ENCODE data around the gene CD81. TPM values are rescaled to one million over a fixed set of nuclear protein-coding genes. Genes with fewer than 3 reads are reported as not detected.

The CD81 gene
- total RNA-seq, 2 experiments from 2014 or later, result 127 to 128 TPM

DNA sequence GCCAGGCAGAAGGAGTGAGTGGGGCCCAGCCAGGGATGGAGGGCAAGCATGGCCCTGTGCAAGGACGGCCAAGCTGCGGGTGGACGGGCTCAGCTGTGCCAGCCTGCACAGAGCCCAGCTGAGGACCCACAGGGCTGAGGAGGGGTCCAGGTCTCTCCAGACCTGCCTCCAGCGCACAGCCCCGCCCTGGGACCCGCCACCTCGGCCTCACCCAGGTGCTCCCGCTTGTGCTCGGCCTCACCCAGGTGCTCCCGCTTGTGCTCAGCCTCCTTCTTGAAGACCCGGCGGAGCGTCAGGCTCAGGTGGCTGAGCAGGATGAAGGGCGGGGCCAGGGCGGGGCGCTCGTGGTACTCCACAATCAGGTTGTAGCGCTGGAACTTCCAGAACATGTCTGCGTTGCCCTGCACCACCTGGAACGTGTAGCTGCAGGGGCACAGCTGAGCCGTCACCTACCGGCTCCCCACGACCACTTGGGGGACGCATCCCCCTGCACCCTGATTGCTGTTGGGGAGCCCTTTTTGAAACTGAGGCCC, 29.8 kb downstream of the CD81 start:
- CTCF ChIA-PET, result interaction anchor here (1.0 kb wide), 1 partner anchor 101 kb away, joined by 3 read pairs; no protein-coding TSS in a partner anchor
- Mint-ChIP-seq H3K9me3 (no peaks in the 10 kb centered on the region), H3K36me3 (ENCODE audit: low read depth) (peaks cover 3% of the 10 kb centered on the region), H3K4me1 (ENCODE audit: low read depth) (peaks cover 6% of the 10 kb centered on the region), H3K27me3 (ENCODE audit: low read depth) (no peaks in the 10 kb centered on the region), H3K27ac (no peak overlapping the region), H3K4me3 (no peak overlapping the region)
- no peak for DNase-seq
- intact Hi-C loops (cut with micrococcal nuclease), result no loop called here

DNA sequence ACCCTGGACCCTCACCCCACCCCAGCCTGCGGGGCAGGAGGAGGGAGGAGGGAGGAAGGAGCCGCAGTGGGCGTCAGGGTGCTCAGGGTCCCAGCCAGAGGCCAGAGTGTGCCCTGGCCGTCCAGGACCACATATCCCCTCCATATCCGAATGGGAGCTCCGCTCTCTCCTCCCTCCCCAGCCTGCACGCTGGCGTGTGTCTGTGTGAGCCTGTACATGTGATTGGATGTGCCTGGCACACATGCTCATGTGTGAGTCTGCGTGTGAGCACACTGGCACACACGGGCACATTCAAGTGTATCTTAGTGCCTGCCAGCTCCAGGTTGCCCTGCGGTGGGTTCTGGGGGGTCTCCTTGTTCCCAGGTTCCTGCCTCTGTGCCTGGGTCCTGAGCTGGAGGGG, 31.6 kb downstream of the CD81 start:
- CTCF ChIA-PET, result interaction anchor here (1.0 to 1.5 kb wide), 2 partner anchors 11 to 12 kb away, joined by 3 to 5 read pairs; no protein-coding TSS in a partner anchor
- DNase-seq, result no peak
- Mint-ChIP-seq H3K4me1 (ENCODE audit: low read depth) (no peaks in the 10 kb centered on the region), H3K4me3 (no peak overlapping the region), H3K36me3 (ENCODE audit: low read depth) (no peaks in the 10 kb centered on the region), H3K27ac (no peak overlapping the region), H3K27me3 (ENCODE audit: low read depth) (no peaks in the 10 kb centered on the region), H3K9me3 (no peaks in the 10 kb centered on the region)
- intact Hi-C loops (cut with micrococcal nuclease), result no loop called here

GRCh38 chr11:2409126-2409525, 32.0 kb downstream of the CD81 start:
- no peak for DNase-seq
- H3K9me3 Mint-ChIP-seq, result no peaks in the 10 kb centered on the region
- H3K4me1 Mint-ChIP-seq (ENCODE audit: low read depth), result no peaks in the 10 kb centered on the region
- H3K27me3 Mint-ChIP-seq (ENCODE audit: low read depth), result no peaks in the 10 kb centered on the region
- no peak overlapping the region for H3K27ac Mint-ChIP-seq
- no peaks in the 10 kb centered on the region for H3K36me3 Mint-ChIP-seq (ENCODE audit: low read depth)
- no peak overlapping the region for H3K4me3 Mint-ChIP-seq
- intact Hi-C loops (cut with micrococcal nuclease), result no loop called here
- CTCF ChIA-PET, result interaction anchor here (1.0 to 1.5 kb wide), 2 partner anchors 10 to 12 kb away, joined by 3 to 5 read pairs; no protein-coding TSS in a partner anchor

- intact Hi-C loops (cut with micrococcal nuclease), result no loop called here
- H3K27ac Mint-ChIP-seq, result no peak overlapping the region
- CTCF ChIA-PET, result interaction anchor here (1.0 to 1.5 kb wide), 2 partner anchors 10 to 11 kb away, joined by 3 to 5 read pairs; no protein-coding TSS in a partner anchor
- H3K4me1 Mint-ChIP-seq (ENCODE audit: low read depth), result no peaks in the 10 kb centered on the region
- H3K36me3 Mint-ChIP-seq (ENCODE audit: low read depth), result no peaks in the 10 kb centered on the region
- no peak overlapping the region for H3K4me3 Mint-ChIP-seq
- DNase-seq, result no peak
- no peaks in the 10 kb centered on the region for H3K27me3 Mint-ChIP-seq (ENCODE audit: low read depth)
- no peaks in the 10 kb centered on the region for H3K9me3 Mint-ChIP-seq
Observed at GRCh38 chr11:2409611-2410468, 32.7 kb downstream of the CD81 start.

DNA sequence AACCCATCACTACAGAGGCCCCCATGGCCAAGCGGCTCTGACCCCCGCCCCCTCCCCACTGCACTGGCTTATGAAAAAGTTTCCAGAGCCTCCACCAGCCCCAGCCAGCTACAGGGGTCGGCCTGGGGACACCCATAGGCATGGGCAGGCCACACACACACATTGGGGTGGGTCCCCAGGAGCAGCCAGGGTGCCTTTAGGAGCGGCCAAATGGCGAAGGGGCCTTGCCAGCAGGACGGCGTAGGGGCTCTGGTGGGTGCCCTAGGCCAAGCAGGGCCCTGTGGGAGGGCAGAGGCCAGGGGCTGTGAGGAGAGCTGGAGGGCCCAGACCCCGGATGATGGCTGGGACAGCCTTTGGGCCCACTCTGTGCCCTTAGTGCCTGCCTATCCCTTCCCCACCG, 33.5 kb downstream of the CD81 start:
- intact Hi-C loops (cut with micrococcal nuclease), result no loop called here
- Mint-ChIP-seq H3K36me3 (ENCODE audit: low read depth) (no peaks in the 10 kb centered on the region), H3K9me3 (no peaks in the 10 kb centered on the region), H3K4me3 (no peak overlapping the region), H3K27ac (no peak overlapping the region), H3K4me1 (ENCODE audit: low read depth) (no peaks in the 10 kb centered on the region), H3K27me3 (ENCODE audit: low read depth) (no peaks in the 10 kb centered on the region)
- no peak for DNase-seq
- CTCF ChIA-PET, result no interaction called here

DNA sequence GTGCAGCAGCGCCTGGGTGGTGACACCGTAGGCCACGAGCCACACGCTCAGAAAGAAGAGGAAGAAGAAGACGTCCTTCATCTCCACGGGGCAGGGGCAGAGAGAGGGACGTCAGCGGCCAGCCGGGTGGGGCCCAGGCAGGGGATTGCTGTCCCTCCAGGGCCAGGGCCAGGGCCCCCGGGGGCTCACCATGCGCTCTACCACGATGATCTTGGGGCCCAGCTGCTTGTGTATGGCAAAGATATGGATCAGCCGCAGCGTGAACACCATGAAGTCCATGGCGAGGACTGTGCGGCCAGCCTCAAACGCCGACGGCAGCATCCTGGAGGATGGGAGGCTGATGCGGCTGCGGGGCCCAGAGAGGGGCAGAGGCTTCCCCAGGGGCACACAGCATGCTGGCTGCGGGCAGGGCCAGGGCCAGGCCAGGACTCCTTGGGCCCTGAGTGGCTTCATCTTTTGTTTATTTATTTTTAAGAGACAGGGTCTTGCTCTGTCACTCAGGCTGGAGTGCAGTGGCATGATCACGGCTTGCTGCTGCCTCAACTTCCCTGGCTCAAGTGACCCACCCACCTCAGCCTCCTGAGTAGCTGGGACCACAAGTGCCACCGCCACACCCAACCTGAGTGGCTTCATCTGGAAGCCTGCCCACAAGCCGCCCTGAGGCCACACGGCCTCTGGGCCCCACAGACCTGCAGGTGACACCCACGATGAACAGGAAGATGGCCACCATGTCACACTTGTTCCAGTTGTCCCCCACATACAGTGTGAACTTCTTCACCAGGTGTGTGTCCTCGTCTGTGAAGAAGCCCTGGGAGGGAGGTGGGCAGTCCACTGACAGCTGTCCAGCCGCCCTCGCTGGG, 34.6 kb downstream of the CD81 start:
- Mint-ChIP-seq H3K27ac (no peak overlapping the region), H3K4me1 (ENCODE audit: low read depth) (no peaks in the 10 kb centered on the region), H3K36me3 (ENCODE audit: low read depth) (no peaks in the 10 kb centered on the region), H3K4me3 (no peak overlapping the region), H3K9me3 (no peaks in the 10 kb centered on the region), H3K27me3 (ENCODE audit: low read depth) (no peaks in the 10 kb centered on the region)
- intact Hi-C loops (cut with micrococcal nuclease), result no loop called here
- DNase-seq, result no peak
- CTCF ChIA-PET, result interaction anchor here (0.6 to 2.0 kb wide), 3 partner anchors 10 to 753 kb away, joined by 3 to 7 read pairs (median 4); no protein-coding TSS in a partner anchor

DNA sequence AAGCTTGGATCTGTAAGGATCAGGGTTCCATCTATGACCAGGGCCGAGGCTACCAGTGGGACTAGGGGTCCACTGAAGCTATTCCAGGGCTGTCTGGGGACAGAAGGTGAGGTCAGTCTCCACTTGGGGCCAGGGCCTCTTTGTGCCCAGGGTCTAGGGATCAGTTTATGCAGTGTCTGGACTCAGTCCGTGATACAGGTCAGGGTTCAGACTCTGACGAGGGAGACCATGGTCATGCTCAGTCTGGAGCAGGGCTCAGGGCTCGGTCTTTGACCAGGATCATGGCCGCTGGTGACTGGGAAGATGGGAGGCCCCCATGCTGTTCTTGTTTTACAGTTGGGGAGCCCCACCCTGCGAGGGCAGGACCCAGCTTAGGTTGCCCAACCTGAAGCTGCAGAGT, 35.2 kb downstream of the CD81 start:
- Mint-ChIP-seq H3K27me3 (ENCODE audit: low read depth) (no peaks in the 10 kb centered on the region), H3K27ac (no peak overlapping the region), H3K36me3 (ENCODE audit: low read depth) (no peaks in the 10 kb centered on the region), H3K9me3 (no peaks in the 10 kb centered on the region), H3K4me3 (no peak overlapping the region), H3K4me1 (ENCODE audit: low read depth) (no peaks in the 10 kb centered on the region)
- CTCF ChIA-PET, result interaction anchor here (0.6 to 2.0 kb wide), 3 partner anchors 10 to 753 kb away, joined by 3 to 7 read pairs (median 4); no protein-coding TSS in a partner anchor
- intact Hi-C loops (cut with micrococcal nuclease), result no loop called here
- no peak for DNase-seq

- Mint-ChIP-seq H3K4me1 (ENCODE audit: low read depth) (no peaks in the 10 kb centered on the region), H3K9me3 (no peaks in the 10 kb centered on the region), H3K4me3 (no peak overlapping the region), H3K27me3 (ENCODE audit: low read depth) (no peaks in the 10 kb centered on the region), H3K27ac (no peak overlapping the region), H3K36me3 (ENCODE audit: low read depth) (no peaks in the 10 kb centered on the region)
- CTCF ChIA-PET, result no interaction called here
- DNase-seq, result no peak
- intact Hi-C loops (cut with micrococcal nuclease), result no loop called here
Observed at GRCh38 chr11:2413742-2414579, 36.9 kb downstream of the CD81 start.

DNA sequence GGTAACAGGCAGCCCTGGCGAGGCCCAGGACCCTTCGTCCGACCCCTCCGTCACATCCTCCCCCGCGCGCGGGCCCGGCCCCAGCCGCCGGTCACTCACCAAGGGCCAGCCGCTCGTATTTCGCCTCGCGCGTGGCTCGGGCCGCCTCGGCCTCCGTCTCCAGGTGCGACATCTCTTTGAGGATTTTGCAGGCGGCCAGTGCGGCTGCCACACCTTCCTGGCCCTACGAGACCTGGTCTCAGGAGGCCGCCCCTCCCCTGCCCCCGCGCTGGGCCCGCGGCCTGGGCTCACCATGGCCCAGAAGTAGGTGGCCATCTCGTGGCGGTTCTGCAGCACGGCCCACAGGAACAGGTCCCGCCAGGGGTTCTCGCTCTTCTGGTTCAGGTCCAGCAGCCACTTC, 37.5 kb downstream of the CD81 start:
- intact Hi-C loops (cut with micrococcal nuclease), result no loop called here
- Mint-ChIP-seq H3K4me1 (ENCODE audit: low read depth) (no peaks in the 10 kb centered on the region), H3K27ac (no peak overlapping the region), H3K36me3 (ENCODE audit: low read depth) (no peaks in the 10 kb centered on the region), H3K4me3 (no peak overlapping the region), H3K27me3 (ENCODE audit: low read depth) (no peaks in the 10 kb centered on the region), H3K9me3 (no peaks in the 10 kb centered on the region)
- DNase-seq, result no peak
- CTCF ChIA-PET, result no interaction called here

GRCh38 chr11:2415171-2415570, 38.1 kb downstream of the CD81 start:
- no peaks in the 10 kb centered on the region for H3K27me3 Mint-ChIP-seq (ENCODE audit: low read depth)
- no peaks in the 10 kb centered on the region for H3K9me3 Mint-ChIP-seq
- H3K4me3 Mint-ChIP-seq, result no peak overlapping the region
- peaks cover 2% of the 10 kb centered on the region for H3K4me1 Mint-ChIP-seq (ENCODE audit: low read depth)
- intact Hi-C loops (cut with micrococcal nuclease), result no loop called here
- no peaks in the 10 kb centered on the region for H3K36me3 Mint-ChIP-seq (ENCODE audit: low read depth)
- DNase-seq, result no peak
- H3K27ac Mint-ChIP-seq, result no peak overlapping the region
- CTCF ChIA-PET, result no interaction called here

DNA sequence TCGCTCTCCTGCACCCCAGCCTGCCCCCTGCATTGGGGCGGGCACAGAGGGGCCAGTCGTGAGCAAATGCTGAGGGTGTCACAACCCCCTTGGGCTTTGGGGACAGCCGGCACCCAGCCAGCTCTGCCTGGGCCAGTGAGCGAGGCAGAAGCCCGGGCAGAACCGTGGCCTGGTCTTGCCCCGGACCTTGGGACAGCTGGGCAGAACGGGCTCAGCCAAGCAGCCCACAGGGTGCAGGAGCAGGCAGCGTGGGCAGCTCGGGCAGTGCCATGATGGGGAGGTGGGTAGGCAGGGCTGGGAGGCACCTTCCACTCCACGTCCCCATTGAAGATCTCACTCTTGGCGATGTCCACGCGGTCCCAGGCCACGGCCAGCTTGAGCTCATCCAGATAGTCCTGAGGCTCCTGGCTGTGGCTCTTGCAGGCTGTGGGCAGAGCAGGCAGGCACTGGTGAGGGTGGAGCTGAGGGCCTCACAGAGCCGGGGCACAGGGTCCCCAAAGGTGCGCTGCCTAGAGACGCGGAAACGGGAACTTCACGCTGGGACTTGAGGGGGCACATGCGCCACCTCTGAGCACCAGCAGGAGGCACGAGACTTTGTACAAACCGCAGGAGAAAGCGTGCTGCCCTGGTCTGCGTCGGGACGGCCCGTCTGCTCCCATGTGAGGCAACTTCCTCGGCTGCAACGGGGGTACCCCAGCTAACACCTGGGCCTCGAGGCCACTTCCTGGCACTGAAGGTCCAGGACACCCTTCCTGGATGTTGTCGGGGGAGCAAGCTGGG, 38.7 kb downstream of the CD81 start:
- no peaks in the 10 kb centered on the region for H3K36me3 Mint-ChIP-seq (ENCODE audit: low read depth)
- no peaks in the 10 kb centered on the region for H3K9me3 Mint-ChIP-seq
- CTCF ChIA-PET, result no interaction called here
- no peak overlapping the region for H3K4me3 Mint-ChIP-seq
- intact Hi-C loops (cut with micrococcal nuclease), result no loop called here
- no peaks in the 10 kb centered on the region for H3K27me3 Mint-ChIP-seq (ENCODE audit: low read depth)
- H3K27ac Mint-ChIP-seq, result no peak overlapping the region
- DNase-seq, result no peak
- H3K4me1 Mint-ChIP-seq (ENCODE audit: low read depth), result peaks cover 2% of the 10 kb centered on the region

Data from activated naive CD4-positive, alpha-beta T cell treated with anti-CD3 and anti-CD28 coated beads for 36 hours (primary cell).